HepG2 (cell line): Measurements from ENCODE around the gene B4GALT5. TPM values are rescaled to one million over a fixed set of nuclear protein-coding genes. Genes with fewer than 3 reads are reported as not detected.

Experiments used
- ARHGAP35 ChIP-seq: sonication (generic); formaldehyde crosslinking; IDR thresholded peaks from 2 replicates; pipeline ENCODE4 v1.9.0; 2022; ENCODE audit warnings: mild to moderate bottlenecking, inconsistent platforms, moderate library complexity, missing genetic modification reagents, borderline replicate concordance
- CBX2 ChIP-seq, 2 experiments: fragments of 200-600 bp in 1 of 2; sonication (generic); formaldehyde crosslinking in 1 of 2; IDR thresholded peaks; 2 replicates each; pipeline versions ENCODE4 v1.7.0 to v1.8.1; 2018 to 2022; ENCODE audit warnings: low read depth in 2 of 2, low read length in 1 of 2, mild to moderate bottlenecking in 1 of 2, missing genetic modification reagents in 1 of 2
- EEA1 ChIP-seq: sonication (generic); formaldehyde crosslinking; IDR thresholded peaks from 2 replicates; pipeline ENCODE4 v1.5.1; 2020; ENCODE audit warnings: mild to moderate bottlenecking, missing genetic modification reagents, borderline replicate concordance
- EHMT2 ChIP-seq: fragments of 200-600 bp; sonication (generic); IDR thresholded peaks from 2 replicates; pipeline ENCODE4 v1.7.0; 2017; ENCODE audit warnings: antibody characterized with exemption, low read depth, low read length, borderline replicate concordance
- ELF1 ChIP-seq: sonication (generic); formaldehyde crosslinking; IDR thresholded peaks from 2 replicates; pipeline ENCODE4 v1.4.0; 2020; ENCODE audit warnings: missing genetic modification reagents
- ETV5 ChIP-seq: IDR thresholded peaks from 2 replicates; pipeline ENCODE4 v1.6.1; 2018; ENCODE audit warnings: missing biosample characterization, missing genetic modification reagents, inconsistent platforms, borderline replicate concordance
- FLYWCH1 ChIP-seq: sonication (generic); formaldehyde crosslinking; IDR thresholded peaks from 2 replicates; pipeline ENCODE4 v1.8.1; 2023; ENCODE audit warnings: mild to moderate bottlenecking, missing genetic modification reagents
- GATAD1 ChIP-seq: IDR thresholded peaks from 2 replicates; pipeline ENCODE4 v1.6.1; 2016; ENCODE audit warnings: missing genetic modification reagents, missing compliant biosample characterization
- GFI1 ChIP-seq: sonication (generic); formaldehyde crosslinking; IDR thresholded peaks from 2 replicates; pipeline ENCODE4 v1.5.0; 2020; ENCODE audit warnings: missing genetic modification reagents, mild to moderate bottlenecking, borderline replicate concordance
- GPN1 ChIP-seq: sonication (generic); formaldehyde crosslinking; IDR thresholded peaks from 2 replicates; pipeline ENCODE4 v1.5.1; 2020; ENCODE audit warnings: missing genetic modification reagents, borderline replicate concordance
- PLRG1 ChIP-seq: fragments of 450-650 bp; conservative IDR thresholded peaks from 2 replicates; pipeline ENCODE4 v1.6.1; 2016
- RORA ChIP-seq: sonication (generic); formaldehyde crosslinking; IDR thresholded peaks from 2 replicates; pipeline ENCODE4 v1.5.0; 2020; ENCODE audit warnings: mild to moderate bottlenecking, missing genetic modification reagents, moderate library complexity
- RXRB ChIP-seq: IDR thresholded peaks from 2 replicates; pipeline ENCODE4 v1.6.1; 2016; ENCODE audit warnings: borderline replicate concordance, missing genetic modification reagents, missing compliant biosample characterization
- SRY ChIP-seq: sonication (generic); formaldehyde crosslinking; IDR thresholded peaks from 2 replicates; pipeline ENCODE4 v1.8.0; 2022; ENCODE audit warnings: mild to moderate bottlenecking, missing genetic modification reagents
- TMF1 ChIP-seq: sonication (generic); formaldehyde crosslinking; IDR thresholded peaks from 2 replicates; pipeline ENCODE4 v1.8.1; 2022; ENCODE audit warnings: low read depth, missing genetic modification reagents
- ZNF253 ChIP-seq: sonication (generic); formaldehyde crosslinking; IDR thresholded peaks from 2 replicates; pipeline ENCODE4 v1.8.0; 2022; ENCODE audit warnings: mild to moderate bottlenecking, missing genetic modification reagents, borderline replicate concordance
- ZNF496 ChIP-seq: sonication (generic); formaldehyde crosslinking; IDR thresholded peaks from 2 replicates; pipeline ENCODE4 v1.8.1; 2023; ENCODE audit warnings: mild to moderate bottlenecking, moderate library complexity, missing genetic modification reagents; ENCODE audit not compliant: insufficient replicate concordance
- ZNF772 ChIP-seq: sonication (generic); formaldehyde crosslinking; IDR thresholded peaks from 2 replicates; pipeline ENCODE4 v1.5.0; 2020; ENCODE audit warnings: mild to moderate bottlenecking, missing genetic modification reagents
- polyA plus RNA-seq, 8 experiments: library from polyadenylated mRNA; depleted of rRNA in 3 of 8; stranded (reverse) in 7 of 8; unstranded in 1 of 8; fragments of >200 nt; fragmentation: Illumina TruSeq in 4 of 8; extraction: Trizol in 4 of 8; gene quantifications; 2 replicates each; pipeline versions ENCODE4 v1.2.1 to v1.2.3, GENCODE V29; 2011 to 2016; ENCODE audit warnings: low read depth in 4 of 8, missing spikeins in 1 of 8, mixed read lengths in 1 of 8; ENCODE audit not compliant: insufficient read depth in 1 of 8
- total RNA-seq, 5 experiments: library from RNA; depleted of rRNA; stranded (reverse); fragments of >200 nt; fragmentation: Illumina TruSeq; extraction: Trizol; gene quantifications; 2 replicates each; pipeline ENCODE4 v1.2.3, GENCODE V29; 2016; ENCODE audit warnings: low read depth in 1 of 5
- TF ChIP-seq, protein P1 (sequence below): sonication (generic); formaldehyde crosslinking; IDR thresholded peaks from 2 replicates; pipeline ENCODE4 v1.8.1; 2023; ENCODE audit warnings: mild to moderate bottlenecking, missing genetic modification reagents
- TF ChIP-seq, protein P2 (sequence below): IDR thresholded peaks from 2 replicates; pipeline ENCODE4 v1.6.1; 2016; ENCODE audit warnings: low read depth, borderline replicate concordance
- TF ChIP-seq, protein P3 (sequence below): sonication (generic); formaldehyde crosslinking; IDR thresholded peaks from 2 replicates; pipeline ENCODE4 v1.5.0; 2020; ENCODE audit warnings: missing genetic modification reagents
- TF ChIP-seq, protein P4 (sequence below): sonication (generic); formaldehyde crosslinking; IDR thresholded peaks from 2 replicates; pipeline ENCODE4 v1.4.0; 2020; ENCODE audit warnings: missing genetic modification reagents, mild to moderate bottlenecking, borderline replicate concordance

Gene B4GALT5
- total and polyA plus RNA-seq, 2 of the 13 experiments (the other 11 are each of a cell fraction or from before 2014, with no cell fraction given): 27.3 to 30.9 TPM

DNA sequence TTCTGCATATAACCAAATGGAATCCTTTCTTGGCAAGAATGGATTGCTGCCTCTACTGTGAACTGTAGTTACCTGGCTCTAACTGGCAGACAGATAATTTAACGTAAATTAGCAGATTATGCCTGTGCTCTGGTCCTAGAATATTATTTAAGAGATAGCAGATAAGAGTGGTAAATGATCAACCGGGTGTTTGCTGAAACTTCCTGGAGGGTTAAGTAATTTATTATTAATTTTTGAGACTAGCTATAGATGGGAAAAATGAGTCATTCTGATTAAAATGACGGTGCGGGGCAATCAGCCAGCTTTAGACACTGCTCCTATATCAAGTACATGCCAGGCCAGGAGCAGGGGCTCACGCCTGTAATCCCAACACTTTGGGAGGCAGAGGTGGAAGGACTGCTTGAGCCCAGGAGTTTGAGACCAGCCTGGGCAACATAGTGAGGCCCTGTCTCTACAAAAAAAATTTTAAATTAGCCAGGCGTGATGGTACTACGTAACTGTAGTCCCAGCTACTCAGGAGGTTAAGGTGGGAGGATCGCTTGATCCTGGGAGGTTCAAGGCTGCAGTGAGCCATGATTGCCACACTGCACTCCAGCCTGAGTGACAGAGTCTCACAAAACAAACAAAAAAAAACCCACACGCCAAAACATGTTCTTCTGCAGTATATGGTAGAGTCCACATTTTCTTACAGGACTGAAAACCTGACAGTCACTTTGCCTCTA is 22.6 kb downstream of the B4GALT5 start (continued):
- TF ChIP-seq, protein P1, sequence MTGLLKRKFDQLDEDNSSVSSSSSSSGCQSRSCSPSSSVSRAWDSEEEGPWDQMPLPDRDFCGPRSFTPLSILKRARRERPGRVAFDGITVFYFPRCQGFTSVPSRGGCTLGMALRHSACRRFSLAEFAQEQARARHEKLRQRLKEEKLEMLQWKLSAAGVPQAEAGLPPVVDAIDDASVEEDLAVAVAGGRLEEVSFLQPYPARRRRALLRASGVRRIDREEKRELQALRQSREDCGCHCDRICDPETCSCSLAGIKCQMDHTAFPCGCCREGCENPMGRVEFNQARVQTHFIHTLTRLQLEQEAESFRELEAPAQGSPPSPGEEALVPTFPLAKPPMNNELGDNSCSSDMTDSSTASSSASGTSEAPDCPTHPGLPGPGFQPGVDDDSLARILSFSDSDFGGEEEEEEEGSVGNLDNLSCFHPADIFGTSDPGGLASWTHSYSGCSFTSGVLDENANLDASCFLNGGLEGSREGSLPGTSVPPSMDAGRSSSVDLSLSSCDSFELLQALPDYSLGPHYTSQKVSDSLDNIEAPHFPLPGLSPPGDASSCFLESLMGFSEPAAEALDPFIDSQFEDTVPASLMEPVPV (CRISPR knock-in tag): no peak
- TF ChIP-seq, protein P2, sequence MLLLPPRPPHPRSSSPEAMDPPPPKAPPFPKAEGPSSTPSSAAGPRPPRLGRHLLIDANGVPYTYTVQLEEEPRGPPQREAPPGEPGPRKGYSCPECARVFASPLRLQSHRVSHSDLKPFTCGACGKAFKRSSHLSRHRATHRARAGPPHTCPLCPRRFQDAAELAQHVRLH (CRISPR knock-in tag): peak; percentile 84
- no peak for TF ChIP-seq FLYWCH1 (CRISPR knock-in tag)
- peak; percentile 85; the same call in 1 of the 2 replicates for TF ChIP-seq SRY (CRISPR knock-in tag)
- TF ChIP-seq, protein P3, sequence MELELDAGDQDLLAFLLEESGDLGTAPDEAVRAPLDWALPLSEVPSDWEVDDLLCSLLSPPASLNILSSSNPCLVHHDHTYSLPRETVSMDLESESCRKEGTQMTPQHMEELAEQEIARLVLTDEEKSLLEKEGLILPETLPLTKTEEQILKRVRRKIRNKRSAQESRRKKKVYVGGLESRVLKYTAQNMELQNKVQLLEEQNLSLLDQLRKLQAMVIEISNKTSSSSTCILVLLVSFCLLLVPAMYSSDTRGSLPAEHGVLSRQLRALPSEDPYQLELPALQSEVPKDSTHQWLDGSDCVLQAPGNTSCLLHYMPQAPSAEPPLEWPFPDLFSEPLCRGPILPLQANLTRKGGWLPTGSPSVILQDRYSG (CRISPR knock-in tag): 0 out of 2 replicates have a peak, but pooled peaks have one; percentile 72
- TF ChIP-seq, protein P4, sequence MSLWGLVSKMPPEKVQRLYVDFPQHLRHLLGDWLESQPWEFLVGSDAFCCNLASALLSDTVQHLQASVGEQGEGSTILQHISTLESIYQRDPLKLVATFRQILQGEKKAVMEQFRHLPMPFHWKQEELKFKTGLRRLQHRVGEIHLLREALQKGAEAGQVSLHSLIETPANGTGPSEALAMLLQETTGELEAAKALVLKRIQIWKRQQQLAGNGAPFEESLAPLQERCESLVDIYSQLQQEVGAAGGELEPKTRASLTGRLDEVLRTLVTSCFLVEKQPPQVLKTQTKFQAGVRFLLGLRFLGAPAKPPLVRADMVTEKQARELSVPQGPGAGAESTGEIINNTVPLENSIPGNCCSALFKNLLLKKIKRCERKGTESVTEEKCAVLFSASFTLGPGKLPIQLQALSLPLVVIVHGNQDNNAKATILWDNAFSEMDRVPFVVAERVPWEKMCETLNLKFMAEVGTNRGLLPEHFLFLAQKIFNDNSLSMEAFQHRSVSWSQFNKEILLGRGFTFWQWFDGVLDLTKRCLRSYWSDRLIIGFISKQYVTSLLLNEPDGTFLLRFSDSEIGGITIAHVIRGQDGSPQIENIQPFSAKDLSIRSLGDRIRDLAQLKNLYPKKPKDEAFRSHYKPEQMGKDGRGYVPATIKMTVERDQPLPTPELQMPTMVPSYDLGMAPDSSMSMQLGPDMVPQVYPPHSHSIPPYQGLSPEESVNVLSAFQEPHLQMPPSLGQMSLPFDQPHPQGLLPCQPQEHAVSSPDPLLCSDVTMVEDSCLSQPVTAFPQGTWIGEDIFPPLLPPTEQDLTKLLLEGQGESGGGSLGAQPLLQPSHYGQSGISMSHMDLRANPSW (CRISPR knock-in tag): 0 out of 2 replicates have a peak, but pooled peaks have one; percentile 50
- peak; percentile 60; the same call in 1 of the 2 replicates for TF ChIP-seq GATAD1 (CRISPR knock-in tag)
- TF ChIP-seq RXRB (CRISPR knock-in tag): peak; percentile 76
- TF ChIP-seq CBX2 (IDR thresholded peaks at IDR 0.05; ENCODE audit: low read depth, low read length): no peak
- no peak for TF ChIP-seq CBX2 (CRISPR knock-in tag; IDR thresholded peaks at IDR 0.05; ENCODE audit: low read depth)
- TF ChIP-seq EHMT2: no peak
- TF ChIP-seq ELF1 (CRISPR knock-in tag): no peak
- no peak for TF ChIP-seq EEA1 (CRISPR knock-in tag)
- TF ChIP-seq PLRG1: no peak
- TF ChIP-seq ARHGAP35 (CRISPR knock-in tag): 0 out of 2 replicates have a peak, but pooled peaks have one; percentile 54
- TF ChIP-seq ZNF772 (CRISPR knock-in tag): 0 out of 2 replicates have a peak, but pooled peaks have one; percentile 68
- no peak for TF ChIP-seq ZNF253 (CRISPR knock-in tag)
- no peak for TF ChIP-seq ZNF496 (CRISPR knock-in tag)
- TF ChIP-seq GFI1: peak; percentile 71; the same call in 1 of the 2 replicates
- TF ChIP-seq TMF1 (CRISPR knock-in tag): no peak
- no peak for TF ChIP-seq RORA
- TF ChIP-seq GPN1 (CRISPR knock-in tag): no peak
- TF ChIP-seq ETV5 (CRISPR knock-in tag): peak; percentile 73; the same call in 1 of the 2 replicates
